HFFc6 (cell line): ENCODE data around the gene BPI. TPM values are rescaled to one million over a fixed set of nuclear protein-coding genes. Genes with fewer than 3 reads are reported as not detected.
A peak's percentile ranks its signal among the peaks of the same experiment; 100 is the strongest.

Source experiments
- DNase-seq: peaks from one replicate; pipeline ENCODE4 v3.0.0-alpha.2; 2018
- H3K27ac Mint-ChIP-seq: 2 replicates; pipeline ENCODE4 v1.8.0; 2020; ENCODE audit warnings: mild to moderate bottlenecking, mixed read lengths
- H3K27me3 Mint-ChIP-seq: 2 replicates; pipeline ENCODE4 v1.8.0; 2021; ENCODE audit warnings: mild to moderate bottlenecking, moderate library complexity, mixed read lengths; ENCODE audit not compliant: insufficient read depth
- H3K36me3 Mint-ChIP-seq: 2 replicates; pipeline ENCODE4 v1.8.0; 2021; ENCODE audit warnings: low read depth, mixed read lengths
- H3K4me1 Mint-ChIP-seq: 2 replicates; pipeline ENCODE4 v1.8.0; 2020; ENCODE audit warnings: low read depth, mixed read lengths
- H3K4me3 Mint-ChIP-seq: 2 replicates; pipeline ENCODE4 v1.8.0; 2020; ENCODE audit warnings: mild to moderate bottlenecking, moderate library complexity, mixed read lengths
- H3K9me3 Mint-ChIP-seq: 2 replicates; pipeline ENCODE4 v1.8.0; 2020; ENCODE audit warnings: mild to moderate bottlenecking, mixed read lengths
- CTCF ChIP-seq: fragments of 200-600 bp; sonication (generic); IDR thresholded peaks from 2 replicates; pipeline ENCODE4 v1.5.0; 2021; ENCODE audit warnings: antibody characterized with exemption, mild to moderate bottlenecking
- total RNA-seq, 6 experiments: library from RNA; stranded (reverse); fragmentation: NEBNext Ultra II Directional; extraction: Animal tissue kit (Norgen Biotek cat#: 25700); gene quantifications; 2 replicates in 1 of 6; 3 replicates in 5 of 6; pipeline ENCODE4 v1.2.3, GENCODE V29; 2021

Gene BPI
- total RNA-seq, 6 experiments from 2014 or later: not detected

- no peak overlapping the region for H3K4me3 Mint-ChIP-seq
- no peaks in the 10 kb centered on the region for H3K9me3 Mint-ChIP-seq
- TF ChIP-seq CTCF: peak; percentile 81
- H3K27me3 Mint-ChIP-seq: peaks cover 25% of the 10 kb centered on the region
- H3K4me1 Mint-ChIP-seq: peaks cover 21% of the 10 kb centered on the region
- DNase-seq: peak; percentile 45
- no peak overlapping the region for H3K27ac Mint-ChIP-seq
- H3K36me3 Mint-ChIP-seq: no peaks in the 10 kb centered on the region
Observed at GRCh38 chr20:38304845-38305447, 990 bp downstream of the BPI start.

GRCh38 chr20:38305541-38305940 lies 1.6 kb downstream of the BPI start:
- no peak for TF ChIP-seq CTCF
- H3K4me3 Mint-ChIP-seq: no peak overlapping the region
- no peaks in the 10 kb centered on the region for H3K36me3 Mint-ChIP-seq
- no peaks in the 10 kb centered on the region for H3K9me3 Mint-ChIP-seq
- no peak for DNase-seq
- H3K4me1 Mint-ChIP-seq: peaks cover 21% of the 10 kb centered on the region
- H3K27me3 Mint-ChIP-seq: peaks cover 26% of the 10 kb centered on the region
- H3K27ac Mint-ChIP-seq: no peak overlapping the region

- no peak for DNase-seq
- TF ChIP-seq CTCF: no peak
- H3K9me3 Mint-ChIP-seq: no peaks in the 10 kb centered on the region
- no peaks in the 10 kb centered on the region for H3K36me3 Mint-ChIP-seq
- H3K27ac Mint-ChIP-seq: no peak overlapping the region
- peaks cover 24% of the 10 kb centered on the region for H3K27me3 Mint-ChIP-seq
- H3K4me3 Mint-ChIP-seq: no peak overlapping the region
- H3K4me1 Mint-ChIP-seq: peaks cover 27% of the 10 kb centered on the region
Observed at GRCh38 chr20:38306379-38306778, 2.4 kb downstream of the BPI start.

- DNase-seq: peak; percentile 65
- H3K9me3 Mint-ChIP-seq: no peaks in the 10 kb centered on the region
- TF ChIP-seq CTCF: no peak
- no peak overlapping the region for H3K4me3 Mint-ChIP-seq
- H3K27me3 Mint-ChIP-seq: peaks cover 32% of the 10 kb centered on the region
- H3K4me1 Mint-ChIP-seq: peaks cover 31% of the 10 kb centered on the region
- no peaks in the 10 kb centered on the region for H3K36me3 Mint-ChIP-seq
- peak overlapping the region; percentile 74 for H3K27ac Mint-ChIP-seq
Observed at GRCh38 chr20:38307371-38308046, 3.6 kb downstream of the BPI start.

GRCh38 chr20:38308047-38308438 lies 4.1 kb downstream of the BPI start:
- DNase-seq: peak; percentile 4
- H3K36me3 Mint-ChIP-seq: no peaks in the 10 kb centered on the region
- H3K27me3 Mint-ChIP-seq: peaks cover 30% of the 10 kb centered on the region
- H3K9me3 Mint-ChIP-seq: no peaks in the 10 kb centered on the region
- no peak overlapping the region for H3K4me3 Mint-ChIP-seq
- H3K4me1 Mint-ChIP-seq: peaks cover 31% of the 10 kb centered on the region
- H3K27ac Mint-ChIP-seq: peak overlapping the region; percentile 74
- TF ChIP-seq CTCF: no peak
